ENCODE measurements around the gene MYO1H.
"Not testable (repeated sequence)": the region's sequence is repeated elsewhere in the genome, so short reads cannot be mapped to it uniquely, and the experiment has no call there.

The MYO1H gene

DNA sequence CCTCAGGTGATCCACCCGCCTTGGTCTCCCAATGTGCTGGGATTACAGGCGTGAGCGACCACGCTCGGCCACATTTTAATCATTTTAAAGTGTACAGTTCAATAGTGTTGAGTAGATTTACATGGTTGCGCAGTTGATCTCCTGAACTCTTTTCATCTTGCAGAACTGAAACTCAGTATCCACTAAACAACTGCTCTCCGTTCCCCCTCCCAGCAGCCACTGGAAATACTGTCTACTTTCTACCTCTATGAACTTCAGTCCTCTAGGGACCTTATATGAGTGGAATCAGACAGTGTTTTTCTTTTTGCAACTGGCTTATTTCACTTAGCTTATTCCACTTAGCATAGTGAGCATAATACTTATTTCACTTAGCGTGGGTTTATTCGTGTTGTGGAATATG, 75.7 kb downstream of the MYO1H start:
- DNase-seq (ENCODE audit: low read depth in 1 of 2, low spot score in 1 of 2) = no peak
- H3K27ac ChIP-seq (replicated peaks) = no peak overlapping the region
- no peak for TF ChIP-seq SPI1 (IDR thresholded peaks at IDR 0.05; ENCODE audit: borderline replicate concordance, low read depth)
- TF ChIP-seq GABPA (IDR thresholded peaks at IDR 0.05; ENCODE audit: low read depth) = no peak
- TF ChIP-seq, protein P1, sequence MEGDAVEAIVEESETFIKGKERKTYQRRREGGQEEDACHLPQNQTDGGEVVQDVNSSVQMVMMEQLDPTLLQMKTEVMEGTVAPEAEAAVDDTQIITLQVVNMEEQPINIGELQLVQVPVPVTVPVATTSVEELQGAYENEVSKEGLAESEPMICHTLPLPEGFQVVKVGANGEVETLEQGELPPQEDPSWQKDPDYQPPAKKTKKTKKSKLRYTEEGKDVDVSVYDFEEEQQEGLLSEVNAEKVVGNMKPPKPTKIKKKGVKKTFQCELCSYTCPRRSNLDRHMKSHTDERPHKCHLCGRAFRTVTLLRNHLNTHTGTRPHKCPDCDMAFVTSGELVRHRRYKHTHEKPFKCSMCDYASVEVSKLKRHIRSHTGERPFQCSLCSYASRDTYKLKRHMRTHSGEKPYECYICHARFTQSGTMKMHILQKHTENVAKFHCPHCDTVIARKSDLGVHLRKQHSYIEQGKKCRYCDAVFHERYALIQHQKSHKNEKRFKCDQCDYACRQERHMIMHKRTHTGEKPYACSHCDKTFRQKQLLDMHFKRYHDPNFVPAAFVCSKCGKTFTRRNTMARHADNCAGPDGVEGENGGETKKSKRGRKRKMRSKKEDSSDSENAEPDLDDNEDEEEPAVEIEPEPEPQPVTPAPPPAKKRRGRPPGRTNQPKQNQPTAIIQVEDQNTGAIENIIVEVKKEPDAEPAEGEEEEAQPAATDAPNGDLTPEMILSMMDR (IDR thresholded peaks at IDR 0.05; ENCODE audit: insufficient read depth, low read length) = no peak
- no peak for TF ChIP-seq POLR2AphosphoS5 (IDR thresholded peaks at IDR 0.05; ENCODE audit: low read depth)
- TF ChIP-seq REST (IDR thresholded peaks at IDR 0.05; ENCODE audit: insufficient replicate concordance, low read depth) = no peak
- no peak overlapping the region for H3K4me3 ChIP-seq (replicated peaks; ENCODE audit: insufficient read depth, low read length)
- no peaks in the 10 kb centered on the region for H3K27me3 ChIP-seq (ENCODE audit: insufficient read depth, poor library complexity, severe bottlenecking)

DNA sequence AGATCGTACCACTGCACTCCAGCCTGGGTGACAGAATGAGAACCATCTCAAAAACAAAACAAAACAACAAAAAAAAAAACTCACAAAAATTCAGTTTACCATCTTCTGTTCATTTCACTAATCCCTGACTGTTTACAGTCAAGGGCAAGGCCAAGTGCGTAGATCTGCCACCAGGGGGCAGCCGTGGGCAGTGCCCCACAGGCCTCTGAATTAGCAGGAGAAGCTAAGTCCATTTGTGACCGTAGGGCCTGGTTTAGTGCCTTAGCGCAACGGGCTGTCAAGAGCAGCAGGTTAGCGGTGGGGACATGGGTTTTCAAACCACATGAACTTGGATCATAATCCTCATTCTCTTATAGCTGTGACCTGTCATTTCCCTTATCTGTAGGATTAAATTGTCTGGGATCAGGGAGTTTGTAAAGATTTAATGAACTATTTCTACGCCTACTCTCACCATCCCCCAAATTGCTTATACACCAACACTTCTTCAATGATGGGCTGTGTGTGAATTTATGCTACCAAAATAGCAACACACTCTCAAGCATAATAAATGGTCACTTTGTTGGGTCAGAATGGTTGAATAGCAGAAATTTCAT, 80.4 kb downstream of the MYO1H start:
- no peak overlapping the region for H3K27ac ChIP-seq (replicated peaks)
- DNase-seq (ENCODE audit: low read depth in 1 of 2, low spot score in 1 of 2) = peak; percentile 50 to 76
- TF ChIP-seq, protein P1 (IDR thresholded peaks at IDR 0.05; ENCODE audit: insufficient read depth, low read length) = peak; percentile 96
- no peak for TF ChIP-seq GABPA (IDR thresholded peaks at IDR 0.05; ENCODE audit: low read depth)
- no peaks in the 10 kb centered on the region for H3K27me3 ChIP-seq (ENCODE audit: insufficient read depth, poor library complexity, severe bottlenecking)
- H3K4me3 ChIP-seq (replicated peaks; ENCODE audit: insufficient read depth, low read length) = no peak overlapping the region

- not testable (repeated sequence) for H3K27ac ChIP-seq (replicated peaks); H3K27me3 ChIP-seq (ENCODE audit: insufficient read depth, poor library complexity, severe bottlenecking); DNase-seq (ENCODE audit: low read depth in 1 of 2, low spot score in 1 of 2); H3K4me3 ChIP-seq (replicated peaks; ENCODE audit: insufficient read depth, low read length)
Observed at GRCh38 chr12:109428804-109429203, 81.1 kb downstream of the MYO1H start.

- TF ChIP-seq GABPA (IDR thresholded peaks at IDR 0.05; ENCODE audit: low read depth) (no peak), REST (IDR thresholded peaks at IDR 0.05; ENCODE audit: insufficient replicate concordance, low read depth) (no peak), POLR2AphosphoS5 (IDR thresholded peaks at IDR 0.05; ENCODE audit: low read depth) (no peak), SPI1 (IDR thresholded peaks at IDR 0.05; ENCODE audit: borderline replicate concordance, low read depth) (no peak)
- TF ChIP-seq, protein P1 (IDR thresholded peaks at IDR 0.05; ENCODE audit: insufficient read depth, low read length) = no peak
- no peak overlapping the region for H3K27ac ChIP-seq (replicated peaks)
- H3K4me3 ChIP-seq (replicated peaks; ENCODE audit: insufficient read depth, low read length) = no peak overlapping the region
- H3K27me3 ChIP-seq (ENCODE audit: insufficient read depth, poor library complexity, severe bottlenecking) = no peaks in the 10 kb centered on the region
- DNase-seq (ENCODE audit: low read depth in 1 of 2, low spot score in 1 of 2) = no peak
Observed at GRCh38 chr12:109430244-109430643, 82.5 kb downstream of the MYO1H start.
